ENCODE data around the gene CLTA. TPM values are rescaled to one million over a fixed set of nuclear protein-coding genes. Genes with fewer than 3 reads are reported as not detected.
"Not testable (repeated sequence)": the region's sequence is repeated elsewhere in the genome, so short reads cannot be mapped to it uniquely, and the experiment has no call there.

The CLTA gene
- total RNA-seq, 1 donor from 2014 or later: 63.0 TPM

- intact Hi-C loops (cut with DNase I): no loop called here
- no peak for DNase-seq
- no peak for ATAC-seq (ENCODE audit: poor library complexity)
Observed at GRCh38 chr9:36214571-36214970, 23.9 kb downstream of the CLTA start.

GRCh38 chr9:36217256-36217968 lies 26.7 kb downstream of the CLTA start:
- intact Hi-C loops (cut with DNase I): no loop called here
- ATAC-seq (ENCODE audit: poor library complexity) (no peak), DNase-seq (no peak)

GRCh38 chr9:36218011-36218410 lies 27.3 kb downstream of the CLTA start:
- no peak for ATAC-seq (ENCODE audit: poor library complexity)
- intact Hi-C loops (cut with DNase I): no loop called here

GRCh38 chr9:36218411-36218901 lies 27.7 kb downstream of the CLTA start:
- ATAC-seq (ENCODE audit: poor library complexity) (no peak), DNase-seq (no peak)
- intact Hi-C loops (cut with DNase I): no loop called here

More at GRCh38 chr9:36218011-36218410, 27.3 kb downstream of the CLTA start:
- DNase-seq: no peak

GRCh38 chr9:36221667-36222066 lies 30.9 kb downstream of the CLTA start:
- intact Hi-C loops (cut with DNase I): no loop called here
- DNase-seq (no peak), ATAC-seq (ENCODE audit: poor library complexity) (no peak)

- intact Hi-C loops (cut with DNase I): no loop called here
- ATAC-seq (ENCODE audit: poor library complexity) (no peak), DNase-seq (no peak)
Observed at GRCh38 chr9:36222449-36222848, 31.7 kb downstream of the CLTA start.

GRCh38 chr9:36237230-36237629 lies 46.5 kb downstream of the CLTA start:
- intact Hi-C loops (cut with DNase I): no loop called here
- DNase-seq: no peak
- ATAC-seq (ENCODE audit: poor library complexity): no peak

GRCh38 chr9:36239205-36239604 lies 48.5 kb downstream of the CLTA start:
- intact Hi-C loops (cut with DNase I); ATAC-seq (ENCODE audit: poor library complexity): not testable (repeated sequence)

GRCh38 chr9:36239675-36240074 lies 49.0 kb downstream of the CLTA start:
- DNase-seq; intact Hi-C loops (cut with DNase I); ATAC-seq (ENCODE audit: poor library complexity): not testable (repeated sequence)

More at GRCh38 chr9:36239205-36239604, 48.5 kb downstream of the CLTA start:
- DNase-seq: not testable (repeated sequence)

GRCh38 chr9:36245906-36246305 lies 55.2 kb downstream of the CLTA start:
- ATAC-seq (ENCODE audit: poor library complexity): no peak
- intact Hi-C loops (cut with DNase I): no loop called here
- DNase-seq: no peak

- DNase-seq: no peak
- ATAC-seq (ENCODE audit: poor library complexity): no peak
- intact Hi-C loops (cut with DNase I): no loop called here
Observed at GRCh38 chr9:36247356-36247755, 56.6 kb downstream of the CLTA start.

- DNase-seq; ATAC-seq (ENCODE audit: poor library complexity); intact Hi-C loops (cut with DNase I): not testable (repeated sequence)
Observed at GRCh38 chr9:36248061-36248460, 57.3 kb downstream of the CLTA start.

GRCh38 chr9:36249189-36249588 lies 58.5 kb downstream of the CLTA start:
- intact Hi-C loops (cut with DNase I): no loop called here
- ATAC-seq (ENCODE audit: poor library complexity) (no peak), DNase-seq (no peak)

GRCh38 chr9:36250079-36250478 lies 59.4 kb downstream of the CLTA start:
- no peak for DNase-seq
- intact Hi-C loops (cut with DNase I): no loop called here

GRCh38 chr9:36251428-36251827 lies 60.7 kb downstream of the CLTA start:
- ATAC-seq (ENCODE audit: poor library complexity) (no peak), DNase-seq (no peak)
- intact Hi-C loops (cut with DNase I): no loop called here

More at GRCh38 chr9:36250079-36250478, 59.4 kb downstream of the CLTA start:
- no peak for ATAC-seq (ENCODE audit: poor library complexity)

GRCh38 chr9:36258208-36258995 lies 67.7 kb downstream of the CLTA start, which contains the start of gene GNE:
Gene GNE (minus strand): TSS chr9:36258448. CDS start chr9:36249355, 9,093 bp downstream.
- intact Hi-C loops (cut with DNase I): loop anchor here (5.0 kb wide), 1 partner anchor 69 kb away; no protein-coding TSS in a partner anchor
- ATAC-seq (ENCODE audit: poor library complexity) (peak; percentile 99), DNase-seq (peak; percentile 99)

GRCh38 chr9:36258996-36259533 lies 68.3 kb downstream of the CLTA start:
- no peak for ATAC-seq (ENCODE audit: poor library complexity)
- DNase-seq: no peak
- intact Hi-C loops (cut with DNase I): loop anchor here (5.0 kb wide), 1 partner anchor 68 kb away; no protein-coding TSS in a partner anchor

Measured in Right ventricle myocardium superior (tissue), 1 donor.